Hepatocyte (in vitro differentiated cells): Measurements from ENCODE around the gene SRP72. TPM values are rescaled to one million over a fixed set of nuclear protein-coding genes. Genes with fewer than 3 reads are reported as not detected.
A peak's percentile ranks its signal among the peaks of the same experiment; 100 is the strongest.

Experiments
- DNase-seq: peaks from one replicate; pipeline ENCODE4 v3.0.0-alpha.2; 2016; ENCODE audit warnings: low spot score
- H2AFZ ChIP-seq: fragments of 200-600 bp; sonication (generic); 2 replicates; pipeline ENCODE4 v1.6.0; 2016; ENCODE audit warnings: antibody characterized with exemption, mild to moderate bottlenecking
- H3K27ac ChIP-seq: fragments of 200-600 bp; sonication (generic); 2 replicates; pipeline ENCODE4 v1.5.1; 2016; ENCODE audit warnings: mild to moderate bottlenecking
- H3K27me3 ChIP-seq: fragments of 200-600 bp; sonication (generic); 2 replicates; pipeline ENCODE4 v1.6.1; 2016
- H3K36me3 ChIP-seq: fragments of 200-600 bp; sonication (generic); replicated peaks from 2 replicates; pipeline ENCODE4 v1.5.1; 2016; ENCODE audit warnings: low read depth; ENCODE audit not compliant: insufficient read depth
- H3K4me1 ChIP-seq: fragments of 200-600 bp; sonication (generic); 2 replicates; pipeline ENCODE4 v1.5.1; 2016; ENCODE audit warnings: mild to moderate bottlenecking, moderate library complexity; ENCODE audit not compliant: insufficient read depth
- H3K4me2 ChIP-seq: fragments of 200-600 bp; sonication (generic); 2 replicates; pipeline ENCODE4 v1.6.0; 2016
- H3K4me3 ChIP-seq: fragments of 200-600 bp; sonication (generic); 2 replicates; pipeline ENCODE4 v1.5.1; 2016; ENCODE audit warnings: mild to moderate bottlenecking
- H3K79me2 ChIP-seq: fragments of 200-600 bp; sonication (generic); 2 replicates; pipeline ENCODE4 v1.6.0; 2017; ENCODE audit warnings: mild to moderate bottlenecking
- H3K9me2 ChIP-seq: fragments of 200-600 bp; sonication (generic); replicated peaks from 2 replicates; pipeline ENCODE4 v1.6.0; 2017; ENCODE audit warnings: mild to moderate bottlenecking; ENCODE audit not compliant: insufficient read depth
- H3K9me3 ChIP-seq: fragments of 200-600 bp; sonication (generic); 2 replicates; pipeline ENCODE4 v1.5.1; 2016; ENCODE audit warnings: low read depth, mild to moderate bottlenecking
- H4K20me1 ChIP-seq: fragments of 200-600 bp; sonication (generic); 2 replicates; pipeline ENCODE4 v1.6.0; 2016; ENCODE audit warnings: mild to moderate bottlenecking; ENCODE audit not compliant: insufficient read depth, poor library complexity, severe bottlenecking
- EZH2 ChIP-seq: fragments of 200-600 bp; sonication (generic); IDR thresholded peaks from 2 replicates; pipeline ENCODE4 v1.6.1; 2016; ENCODE audit warnings: antibody characterized with exemption, mild to moderate bottlenecking, borderline replicate concordance
- EZH2phosphoT487 ChIP-seq: fragments of 200-600 bp; sonication (generic); IDR thresholded peaks from one replicate; pipeline ENCODE4 v1.6.1; 2018; ENCODE audit warnings: antibody characterized with exemption, mild to moderate bottlenecking, low read depth, moderate library complexity; ENCODE audit not compliant: unreplicated experiment, severe bottlenecking
- WGBS: methylation state at CpG from one replicate; pipeline ENCODE4 v1.1.6; 2016; ENCODE audit warnings: low lambda C conversion rate; ENCODE audit errors: missing lambda C conversion rate; 5-methylcytosine and 5-hydroxymethylcytosine counted together
- polyA plus RNA-seq: library from polyadenylated mRNA; unstranded; fragments of >200 nt; fragmentation: Nextera tagmentation; extraction: Ambion mirVana; gene quantifications from 2 replicates; pipeline ENCODE4 v1.2.1, GENCODE V29; 2016
- total RNA-seq: library from RNA; depleted of rRNA; stranded (reverse); fragments of >200 nt; gene quantifications from 2 replicates; pipeline ENCODE4 v1.2.3, GENCODE V29; 2014
- TF ChIP-seq, protein P1 (sequence below): fragments of 200-600 bp; sonication (generic); IDR thresholded peaks from 2 replicates; pipeline ENCODE4 v1.5.1; 2016; ENCODE audit warnings: antibody characterized with exemption, mild to moderate bottlenecking; ENCODE audit not compliant: poor library complexity

The SRP72 gene
- total and polyA plus RNA-seq, 2 experiments from 2014 or later = 58.8 to 79.4 TPM

- Histone ChIP-seq H3K36me3 (no peaks in the 10 kb centered on the region), H3K27me3 (no peaks in the 10 kb centered on the region), H3K4me1 (no peaks in the 10 kb centered on the region), H3K4me3 (no peak overlapping the region), H2AFZ (no peak overlapping the region), H3K9me2 (no peaks in the 10 kb centered on the region), H3K9me3 (no peaks in the 10 kb centered on the region), H3K4me2 (no peak overlapping the region), H4K20me1 (no peaks in the 10 kb centered on the region), H3K27ac (no peak overlapping the region), H3K79me2 (no peaks in the 10 kb centered on the region)
- 96% methylated on average over 4 of the region's 4 CpGs for WGBS
- no peak for TF ChIP-seq EZH2phosphoT487
- TF ChIP-seq, protein P1, sequence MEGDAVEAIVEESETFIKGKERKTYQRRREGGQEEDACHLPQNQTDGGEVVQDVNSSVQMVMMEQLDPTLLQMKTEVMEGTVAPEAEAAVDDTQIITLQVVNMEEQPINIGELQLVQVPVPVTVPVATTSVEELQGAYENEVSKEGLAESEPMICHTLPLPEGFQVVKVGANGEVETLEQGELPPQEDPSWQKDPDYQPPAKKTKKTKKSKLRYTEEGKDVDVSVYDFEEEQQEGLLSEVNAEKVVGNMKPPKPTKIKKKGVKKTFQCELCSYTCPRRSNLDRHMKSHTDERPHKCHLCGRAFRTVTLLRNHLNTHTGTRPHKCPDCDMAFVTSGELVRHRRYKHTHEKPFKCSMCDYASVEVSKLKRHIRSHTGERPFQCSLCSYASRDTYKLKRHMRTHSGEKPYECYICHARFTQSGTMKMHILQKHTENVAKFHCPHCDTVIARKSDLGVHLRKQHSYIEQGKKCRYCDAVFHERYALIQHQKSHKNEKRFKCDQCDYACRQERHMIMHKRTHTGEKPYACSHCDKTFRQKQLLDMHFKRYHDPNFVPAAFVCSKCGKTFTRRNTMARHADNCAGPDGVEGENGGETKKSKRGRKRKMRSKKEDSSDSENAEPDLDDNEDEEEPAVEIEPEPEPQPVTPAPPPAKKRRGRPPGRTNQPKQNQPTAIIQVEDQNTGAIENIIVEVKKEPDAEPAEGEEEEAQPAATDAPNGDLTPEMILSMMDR = no peak
- no peak for TF ChIP-seq EZH2
- no peak for DNase-seq
Observed at GRCh38 chr4:56540826-56541225, 73.4 kb downstream of the SRP72 start.

DNA sequence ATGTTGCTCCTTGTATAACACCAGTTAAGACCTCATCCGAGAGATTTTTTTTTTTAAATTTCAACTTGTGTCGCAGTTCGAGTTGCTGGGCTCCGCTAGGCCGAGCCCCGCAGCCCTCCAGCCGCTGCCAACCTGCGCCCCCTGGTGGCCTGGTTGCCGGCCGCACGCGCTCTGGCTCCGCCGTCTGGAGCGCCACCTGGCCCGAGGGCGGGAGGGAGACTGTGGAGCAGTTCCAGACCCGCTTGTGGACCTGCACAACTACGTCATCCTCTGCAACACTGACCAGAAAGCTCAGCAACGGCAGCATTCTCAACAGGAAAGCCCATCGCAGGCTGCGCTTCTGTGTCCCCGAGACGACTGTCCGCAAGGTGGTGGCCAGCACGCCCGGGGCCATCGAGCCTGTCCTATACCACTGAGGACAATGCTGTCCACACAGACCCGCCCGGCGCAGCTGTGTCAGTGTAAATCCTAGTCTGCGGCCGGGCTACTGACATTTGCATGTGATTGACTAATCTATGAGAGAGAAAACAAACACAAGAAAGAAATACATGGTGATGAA lies 77.2 kb downstream of the SRP72 start:
- Histone ChIP-seq H3K4me2 (peak overlapping the region; percentile 78), H3K27me3 (no peaks in the 10 kb centered on the region), H3K9me2 (no peaks in the 10 kb centered on the region), H3K79me2 (no peaks in the 10 kb centered on the region), H2AFZ (peak overlapping the region; percentile 49), H4K20me1 (no peaks in the 10 kb centered on the region), H3K4me1 (no peaks in the 10 kb centered on the region), H3K9me3 (no peaks in the 10 kb centered on the region), H3K36me3 (no peaks in the 10 kb centered on the region), H3K27ac (no peak overlapping the region), H3K4me3 (peak overlapping the region; percentile 13)
- DNase-seq = peak; percentile 93
- WGBS = 7% methylated on average over 33 of the region's 33 CpGs
- TF ChIP-seq, protein P1 = peak; percentile 100
- TF ChIP-seq EZH2phosphoT487 (no peak), EZH2 (no peak)

DNA sequence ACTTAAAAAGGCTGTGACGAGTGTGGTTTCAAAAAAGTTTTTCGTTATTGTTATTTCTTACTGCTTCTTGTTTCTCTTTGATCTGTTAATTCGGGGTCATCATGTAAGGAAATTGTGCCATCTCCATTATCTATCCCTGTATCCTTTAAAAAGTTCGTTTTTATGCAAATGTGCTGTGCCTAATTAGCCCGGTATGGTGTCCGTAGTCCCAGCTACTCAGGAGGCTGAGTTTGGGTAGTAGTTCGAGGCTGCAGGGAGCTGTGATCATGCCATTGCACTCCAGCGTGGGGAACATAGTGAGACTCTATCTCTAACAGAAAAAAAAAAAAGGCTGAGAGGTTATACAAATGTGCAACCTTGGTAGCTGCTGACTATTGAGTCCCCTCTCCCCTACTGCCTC lies 83.2 kb downstream of the SRP72 start:
- Histone ChIP-seq H3K9me3 (no peaks in the 10 kb centered on the region), H4K20me1 (no peaks in the 10 kb centered on the region), H3K4me2 (no peak overlapping the region), H3K79me2 (no peaks in the 10 kb centered on the region), H3K27me3 (no peaks in the 10 kb centered on the region), H3K36me3 (no peaks in the 10 kb centered on the region), H3K9me2 (no peaks in the 10 kb centered on the region), H3K27ac (no peak overlapping the region), H3K4me3 (no peak overlapping the region), H3K4me1 (no peaks in the 10 kb centered on the region), H2AFZ (no peak overlapping the region)
- DNase-seq = no peak
- TF ChIP-seq EZH2 = no peak
- TF ChIP-seq, protein P1 = no peak
- WGBS = 66% methylated on average over 8 of the region's 8 CpGs

- no peaks in the 10 kb centered on the region for H4K20me1 ChIP-seq
- H3K4me3 ChIP-seq = no peak overlapping the region
- no peak overlapping the region for H2AFZ ChIP-seq
- no peak for DNase-seq
- no peaks in the 10 kb centered on the region for H3K79me2 ChIP-seq
- TF ChIP-seq, protein P1 = no peak
- TF ChIP-seq EZH2 (no peak), EZH2phosphoT487 (no peak)
- no peaks in the 10 kb centered on the region for H3K36me3 ChIP-seq
- H3K4me1 ChIP-seq = no peaks in the 10 kb centered on the region
- H3K4me2 ChIP-seq = no peak overlapping the region
- no peak overlapping the region for H3K27ac ChIP-seq
- no peaks in the 10 kb centered on the region for H3K27me3 ChIP-seq
- H3K9me2 ChIP-seq = no peaks in the 10 kb centered on the region
- 84% methylated on average over 2 of the region's 2 CpGs for WGBS
- H3K9me3 ChIP-seq = no peaks in the 10 kb centered on the region
Observed at GRCh38 chr4:56551516-56551915, 84.1 kb downstream of the SRP72 start.
